ENCODE results near the gene ZNF516.

The ZNF516 gene

GRCh38 chr18:76468345-76469304 lies 26.4 kb downstream of the ZNF516 start:
- no peak for DNase-seq

- no peak for DNase-seq
These were observed 27.5 kb downstream of the ZNF516 start for GRCh38 chr18:76467371-76468190.

DNA sequence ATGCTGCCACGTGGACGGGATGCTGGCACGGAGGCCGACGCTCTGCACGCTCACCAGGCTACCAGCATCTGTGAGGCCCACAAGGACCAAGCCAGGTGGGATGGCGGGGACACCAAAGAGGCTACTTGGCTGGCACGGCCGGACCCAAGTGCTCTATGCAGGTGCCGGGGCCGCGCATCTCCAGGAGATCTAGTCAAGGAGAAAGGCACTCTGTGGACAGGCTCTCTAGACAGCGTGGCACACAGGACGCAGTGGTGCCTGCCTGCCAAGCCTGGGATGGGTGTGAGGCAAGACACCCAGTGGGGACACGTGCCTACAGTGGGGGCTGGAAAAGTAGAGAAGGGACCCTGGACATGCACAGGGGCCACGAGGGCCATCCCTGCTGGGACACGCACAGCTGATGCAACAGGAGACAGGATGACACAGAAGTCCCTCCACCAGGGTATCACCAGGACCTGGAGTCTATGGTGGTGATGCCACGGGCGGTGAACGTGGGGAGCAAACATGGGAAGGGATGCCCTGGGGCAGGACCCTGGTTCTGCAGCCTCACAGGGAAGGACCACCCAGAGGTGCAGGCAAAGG lies 28.5 kb downstream of the ZNF516 start:
- no peak for DNase-seq

DNA sequence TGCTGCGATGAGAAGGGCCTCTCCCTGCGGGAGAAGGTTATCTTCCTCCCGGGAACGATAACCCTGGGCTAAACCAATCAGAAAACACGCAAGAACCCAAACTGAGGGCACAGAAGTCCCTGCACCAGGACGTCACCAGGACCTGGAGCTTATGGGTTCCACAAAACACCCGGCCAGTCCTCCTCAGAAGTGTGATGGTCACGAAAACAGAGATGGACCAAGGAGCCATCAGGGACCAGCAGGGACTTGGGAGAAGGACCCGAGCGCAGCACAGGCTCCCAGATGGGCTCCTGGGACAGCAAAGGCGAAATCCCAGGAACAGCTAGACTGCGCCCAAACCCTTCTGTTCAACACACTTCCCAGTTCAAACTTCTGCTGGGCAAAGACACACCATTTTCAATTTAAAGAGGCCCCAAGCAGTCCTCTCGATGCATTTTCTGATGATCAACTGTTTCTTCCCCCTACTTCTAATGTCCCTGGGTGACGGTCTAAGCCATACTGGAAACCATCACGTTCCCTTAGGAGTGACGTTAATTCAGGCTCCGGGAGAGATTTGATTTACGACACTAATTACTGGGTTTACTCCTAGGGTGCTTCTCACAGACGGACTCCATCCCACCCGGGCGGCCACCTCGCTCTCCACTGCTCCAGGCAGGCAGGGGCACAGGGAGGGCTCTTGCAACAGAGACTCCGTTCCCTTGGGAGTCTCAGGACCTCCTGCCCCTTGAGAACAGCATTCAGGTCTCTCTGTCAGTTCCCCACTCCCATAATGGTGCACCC lies 29.2 kb downstream of the ZNF516 start:
- no peak for DNase-seq

GRCh38 chr18:76464281-76465259 lies 30.5 kb downstream of the ZNF516 start:
- no peak for DNase-seq

GRCh38 chr18:76463872-76464271 lies 31.2 kb downstream of the ZNF516 start:
- DNase-seq: no peak

DNA sequence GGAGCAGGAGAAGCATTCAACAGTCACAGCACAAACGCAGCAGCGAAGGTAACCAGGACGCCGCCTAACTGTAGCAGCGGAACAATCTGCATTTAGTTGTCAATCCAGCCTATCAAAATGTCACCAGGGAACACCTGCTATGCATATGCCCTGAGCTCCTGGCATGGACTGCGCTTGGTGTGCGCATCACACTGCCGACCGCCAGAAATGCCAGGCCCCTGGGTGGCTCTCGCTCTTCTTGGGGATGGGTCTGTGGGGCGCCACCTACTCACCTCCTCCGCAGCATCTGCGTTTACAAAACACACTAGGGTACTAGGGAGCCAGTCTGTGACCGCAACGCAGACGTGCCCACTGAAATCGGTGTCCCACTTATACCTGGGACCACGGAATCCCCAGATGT lies 31.7 kb downstream of the ZNF516 start:
- DNase-seq: no peak

- no peak for DNase-seq
These were observed 32.7 kb downstream of the ZNF516 start for GRCh38 chr18:76462326-76462694.

DNA sequence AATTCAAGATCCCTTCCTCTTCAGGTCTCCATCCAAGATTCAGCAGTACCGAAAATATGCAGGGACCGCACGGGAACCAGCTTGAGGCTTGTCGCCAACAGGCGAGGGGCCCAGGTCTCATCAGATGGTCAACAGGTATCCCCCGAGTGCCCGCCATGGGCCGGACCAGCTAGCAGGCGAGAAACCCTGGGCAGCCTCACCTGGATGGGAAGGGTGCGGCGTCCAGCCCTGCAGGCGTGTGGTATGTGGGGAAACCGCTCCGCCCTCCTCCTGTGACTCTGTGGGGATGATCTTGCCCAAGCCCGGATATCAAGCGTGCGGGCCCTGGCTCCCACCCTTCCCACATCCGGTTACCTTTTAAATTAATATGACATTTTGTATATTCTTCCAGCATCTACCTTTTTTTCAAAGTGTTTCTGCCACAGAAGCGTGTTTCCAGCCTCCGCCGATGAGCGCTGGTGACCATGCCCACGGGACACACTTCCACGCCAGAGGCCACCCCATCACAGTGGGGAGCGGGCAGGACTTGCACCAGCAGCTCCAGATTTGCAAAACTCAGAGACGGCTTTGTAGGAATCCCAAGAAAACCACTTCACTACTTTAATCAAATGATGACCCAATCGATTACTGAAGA lies 33.2 kb downstream of the ZNF516 start:
- no peak for DNase-seq

DNA sequence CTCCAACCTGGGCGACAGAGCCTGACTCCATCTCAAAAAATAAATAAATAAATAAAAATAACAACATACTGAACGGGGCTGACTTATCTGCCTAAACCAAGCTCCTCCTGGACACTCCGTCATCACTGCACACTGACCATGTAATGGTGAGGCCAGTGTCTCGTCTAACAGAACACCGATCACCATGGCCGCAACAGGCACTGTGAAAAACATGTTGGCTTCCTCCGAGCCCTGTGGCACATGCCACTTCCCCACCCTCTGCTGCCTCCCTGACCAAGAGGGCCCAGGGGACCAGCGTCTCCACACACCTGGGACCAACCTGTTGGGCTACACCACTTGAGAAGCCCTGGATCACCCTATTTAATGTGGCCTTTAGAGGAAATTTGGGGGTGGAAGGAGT lies 33.9 kb downstream of the ZNF516 start:
- no peak for DNase-seq

- no peak for DNase-seq
These were observed 34.6 kb downstream of the ZNF516 start for GRCh38 chr18:76460482-76460881.

- no peak for DNase-seq
These were observed 35.2 kb downstream of the ZNF516 start for GRCh38 chr18:76459687-76460350.

DNA sequence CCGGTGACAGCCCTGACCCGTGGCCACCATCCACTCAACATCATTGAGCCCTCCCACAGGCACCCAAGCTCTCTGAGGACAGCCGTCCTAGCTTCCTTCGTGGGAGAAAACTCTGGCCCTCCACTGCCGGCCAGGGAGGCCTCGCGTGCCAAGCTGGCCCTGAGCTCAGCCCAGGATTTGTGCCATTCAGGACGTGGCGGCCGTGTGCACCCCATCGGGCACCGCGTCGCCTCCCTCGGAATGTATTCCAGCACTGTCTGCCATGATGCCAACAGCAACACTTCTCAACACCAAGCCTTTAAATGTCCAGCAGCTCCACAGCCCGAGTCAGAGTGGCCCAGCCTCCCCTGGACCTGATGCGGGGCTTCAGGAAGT lies 35.7 kb downstream of the ZNF516 start:
- DNase-seq: no peak

GRCh38 chr18:76458522-76459311 lies 36.3 kb downstream of the ZNF516 start:
- DNase-seq: no peak

GRCh38 chr18:76457957-76458356 lies 37.1 kb downstream of the ZNF516 start:
- DNase-seq: no peak

DNA sequence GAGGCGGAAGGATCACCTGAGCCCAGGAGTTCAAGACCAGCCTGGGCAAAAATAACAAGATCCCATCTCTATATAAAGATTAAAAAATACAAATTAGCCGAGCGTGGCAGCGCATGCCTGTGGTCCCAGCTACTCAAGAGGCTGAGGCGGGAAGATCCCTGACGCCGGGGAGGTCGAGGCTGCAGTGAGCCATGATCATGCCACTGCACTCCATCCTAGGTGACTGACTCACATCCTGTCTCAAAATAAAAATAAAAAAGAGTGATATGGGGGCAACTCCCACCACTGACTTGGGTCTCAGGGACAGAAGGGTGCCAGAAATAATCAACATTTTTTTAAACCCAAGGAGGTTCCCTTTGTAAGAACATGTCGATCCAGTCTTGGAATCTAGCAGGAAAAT lies 37.6 kb downstream of the ZNF516 start:
- no peak for DNase-seq

DNA sequence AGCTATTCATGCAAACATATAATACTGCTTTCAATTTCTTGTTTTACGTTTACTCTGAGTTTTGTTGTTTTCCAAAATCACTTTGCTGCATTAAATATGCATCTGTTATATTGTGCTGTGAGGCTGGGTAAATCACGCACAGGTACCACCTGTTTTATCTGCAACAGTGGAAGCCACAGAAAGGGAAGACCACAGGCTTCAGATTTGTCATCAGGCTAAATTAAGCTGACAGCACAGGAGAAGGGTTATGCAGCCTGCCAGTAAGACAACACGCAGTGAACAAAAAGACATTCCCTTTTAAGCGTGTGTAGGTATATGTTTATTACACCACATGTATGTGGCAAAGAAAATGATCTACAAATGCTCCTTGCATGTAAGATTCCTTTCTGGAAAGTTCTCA lies 38.2 kb downstream of the ZNF516 start:
- DNase-seq: no peak

DNA sequence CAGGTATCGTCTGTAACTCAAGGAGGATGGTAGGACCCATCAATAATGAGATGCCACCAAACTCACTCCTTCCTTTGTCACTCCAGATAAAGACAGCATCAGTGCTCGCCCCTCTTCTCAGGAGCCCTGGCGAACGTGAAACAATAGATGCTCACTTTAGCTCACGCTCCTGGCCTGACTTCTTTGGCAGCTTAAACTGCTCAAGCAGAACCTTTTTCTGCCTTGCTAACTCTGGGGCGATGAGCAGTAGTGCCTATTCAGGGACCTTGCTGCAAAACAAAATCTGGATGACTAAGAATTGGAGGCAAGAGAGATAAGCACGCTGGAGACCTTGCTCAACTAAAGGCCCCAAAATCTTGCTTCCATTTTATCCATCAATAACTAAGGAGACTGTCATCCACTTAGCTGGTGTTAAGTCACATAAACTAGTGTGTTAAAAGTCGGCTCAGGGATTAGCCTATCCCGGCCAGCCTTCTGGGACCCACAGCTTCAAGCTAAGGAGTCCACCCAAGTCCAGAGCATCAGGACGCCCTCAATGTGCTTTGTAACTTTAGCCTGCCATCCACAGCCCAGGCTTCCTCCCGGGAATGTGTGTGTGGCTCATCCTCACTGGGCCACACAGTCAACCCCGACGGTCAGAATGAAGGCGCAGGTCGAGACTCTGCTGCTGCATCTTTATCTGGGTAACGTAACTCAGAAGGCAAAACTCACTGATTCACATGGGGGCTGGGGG lies 38.9 kb downstream of the ZNF516 start:
- no peak for DNase-seq
